ENCODE data around the gene CCDC9B. TPM values are rescaled to one million over a fixed set of nuclear protein-coding genes. Genes with fewer than 3 reads are reported as not detected.
A peak's percentile ranks its signal among the peaks of the same experiment; 100 is the strongest.

The CCDC9B gene
- total and polyA plus RNA-seq, 9 donors: 1.8 to 22.2 (median 7.3) TPM

- intact Hi-C loops (cut with DNase I): loop anchor here in 1 of 4 donors (10.0 kb wide), 1 partner anchor 242 kb away; the partner anchor contains the start of gene BMF
- 83 to 86% (median 85%) methylated on average over 15 of the region's 15 CpGs for WGBS, 3 donors
- H3K4me3 ChIP-seq: no peak overlapping the region
Observed at GRCh38 chr15:40346579-40347558, 6.1 kb upstream of the CCDC9B start.

DNA sequence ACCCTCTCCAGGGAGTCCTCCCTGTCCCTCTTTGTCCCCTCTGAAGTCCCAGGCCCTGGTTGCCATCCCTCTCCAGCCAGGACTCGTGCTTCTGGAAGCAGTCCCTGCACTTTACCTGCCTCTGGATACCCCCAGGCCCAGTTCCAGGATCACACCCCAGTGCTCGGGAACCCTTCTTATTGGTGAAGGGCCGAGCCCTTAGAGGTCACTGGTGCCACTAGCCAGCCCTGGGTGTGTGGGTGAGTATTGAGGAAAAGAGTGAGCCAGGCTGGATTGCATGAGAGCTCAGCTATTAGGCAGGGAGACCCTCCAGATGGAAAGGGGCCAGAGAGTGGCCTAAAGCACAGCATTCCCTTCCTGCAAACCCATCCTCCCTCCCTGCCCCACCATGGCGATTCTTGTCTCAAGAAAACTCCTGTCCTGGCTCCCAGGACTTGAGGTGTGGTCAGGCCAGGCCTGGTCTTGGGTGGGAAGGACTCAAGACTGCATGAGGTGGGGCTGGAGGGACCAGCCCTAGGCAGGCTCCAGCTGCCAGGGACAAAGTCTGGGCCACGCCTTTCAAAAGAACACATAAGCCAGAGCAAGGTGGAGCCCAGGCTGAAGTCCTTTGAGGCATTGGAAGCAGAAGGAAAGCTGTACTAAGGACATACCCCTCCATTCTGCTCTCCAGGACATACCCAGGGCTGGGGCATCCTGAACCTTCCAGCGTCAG is 5.3 kb upstream of the CCDC9B start:
- peaks cover 3% of the 10 kb centered on the region for H3K4me1 ChIP-seq (ENCODE audit: insufficient read depth)
- no peak overlapping the region for H3K27ac ChIP-seq
- intact Hi-C loops (cut with DNase I): loop anchor here in 1 of 4 donors (10.0 kb wide), 1 partner anchor 241 kb away; the partner anchor contains the start of gene BMF
- TF ChIP-seq CTCF (IDR thresholded peaks at IDR 0.05) (no peak), POLR2A (IDR thresholded peaks at IDR 0.05) (no peak), EP300 (IDR thresholded peaks at IDR 0.05) (no peak)
- no peak overlapping the region for H3K4me3 ChIP-seq
- no peaks in the 10 kb centered on the region for H3K27me3 ChIP-seq
- DNase-seq: no peak
- H3K9me3 ChIP-seq: no peaks in the 10 kb centered on the region
- 93 to 97% (median 93%) methylated on average over 6 of the region's 6 CpGs for WGBS, 3 donors
- H3K36me3 ChIP-seq: no peaks in the 10 kb centered on the region

More at GRCh38 chr15:40346579-40347558, 6.1 kb upstream of the CCDC9B start:
- no peaks in the 10 kb centered on the region for H3K36me3 ChIP-seq
- no peaks in the 10 kb centered on the region for H3K27me3 ChIP-seq
- DNase-seq: no peak
- no peaks in the 10 kb centered on the region for H3K9me3 ChIP-seq
- TF ChIP-seq CTCF (IDR thresholded peaks at IDR 0.05) (no peak), POLR2A (IDR thresholded peaks at IDR 0.05) (no peak), EP300 (IDR thresholded peaks at IDR 0.05) (no peak)
- H3K4me1 ChIP-seq (ENCODE audit: insufficient read depth): peaks cover 2% of the 10 kb centered on the region
- no peak overlapping the region for H3K27ac ChIP-seq

DNA sequence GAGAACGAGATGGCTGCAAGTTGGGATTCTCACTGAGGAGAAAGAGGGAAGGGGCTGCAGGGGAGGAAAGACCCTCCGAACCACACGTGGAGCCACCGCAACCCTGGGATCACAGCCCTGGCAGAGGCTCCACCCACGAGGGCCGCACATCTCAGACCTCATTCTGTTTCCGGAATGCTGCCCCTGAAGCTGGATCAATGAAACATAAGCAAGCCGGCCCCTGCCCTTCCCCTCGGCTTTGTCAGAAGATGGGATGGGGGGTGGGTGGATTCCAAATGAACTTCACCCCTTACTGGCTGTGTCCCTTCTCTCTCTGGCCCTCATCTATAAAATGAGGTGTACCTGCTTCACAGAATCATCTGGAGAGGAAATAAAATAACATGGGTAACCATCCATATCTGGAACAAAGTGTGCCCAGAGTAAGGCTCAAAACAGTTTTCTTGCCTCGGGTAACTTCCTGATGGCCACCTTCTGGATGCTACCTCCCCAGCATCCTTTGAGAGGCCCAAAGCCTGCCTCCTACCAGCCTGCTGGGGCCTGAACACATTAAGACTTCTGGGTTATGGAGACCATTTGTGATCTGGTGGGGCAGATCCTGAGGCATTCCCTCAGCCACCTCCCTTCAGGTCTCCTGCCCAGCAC is 4.6 kb upstream of the CCDC9B start:
- peaks cover 8% of the 10 kb centered on the region for H3K4me1 ChIP-seq (ENCODE audit: insufficient read depth)
- no peaks in the 10 kb centered on the region for H3K9me3 ChIP-seq
- intact Hi-C loops (cut with DNase I): loop anchor here in 1 of 4 donors (10.0 kb wide), 1 partner anchor 241 kb away; the partner anchor contains the start of gene BMF
- TF ChIP-seq CTCF (IDR thresholded peaks at IDR 0.05) (no peak), POLR2A (IDR thresholded peaks at IDR 0.05) (no peak), EP300 (IDR thresholded peaks at IDR 0.05) (no peak)
- no peaks in the 10 kb centered on the region for H3K27me3 ChIP-seq
- no peak for DNase-seq
- H3K4me3 ChIP-seq: no peak overlapping the region
- WGBS, 3 donors: 52 to 68% (median 62%) methylated on average over 10 of the region's 10 CpGs
- no peak overlapping the region for H3K27ac ChIP-seq
- no peaks in the 10 kb centered on the region for H3K36me3 ChIP-seq

- Histone ChIP-seq H3K4me3 (no peak overlapping the region), H3K4me1 (ENCODE audit: insufficient read depth) (peaks cover 12% of the 10 kb centered on the region), H3K9me3 (no peaks in the 10 kb centered on the region), H3K27ac (no peak overlapping the region), H3K27me3 (no peaks in the 10 kb centered on the region), H3K36me3 (no peaks in the 10 kb centered on the region)
- intact Hi-C loops (cut with DNase I): loop anchor here in 1 of 4 donors (10.0 kb wide), 1 partner anchor 240 kb away; the partner anchor contains the start of gene BMF
- TF ChIP-seq CTCF (IDR thresholded peaks at IDR 0.05) (peak; percentile 39 to 62 (median 57)), EP300 (IDR thresholded peaks at IDR 0.05) (no peak)
- DNase-seq: peak in 4 of 5 donors; percentile 49 to 75 (median 60)
- 32 to 45% (median 41%) methylated on average over 15 of the region's 15 CpGs for WGBS, 3 donors
Observed at GRCh38 chr15:40344631-40345120, 3.9 kb upstream of the CCDC9B start.
